ENCODE data around the gene KCTD16.

Gene KCTD16

DNA sequence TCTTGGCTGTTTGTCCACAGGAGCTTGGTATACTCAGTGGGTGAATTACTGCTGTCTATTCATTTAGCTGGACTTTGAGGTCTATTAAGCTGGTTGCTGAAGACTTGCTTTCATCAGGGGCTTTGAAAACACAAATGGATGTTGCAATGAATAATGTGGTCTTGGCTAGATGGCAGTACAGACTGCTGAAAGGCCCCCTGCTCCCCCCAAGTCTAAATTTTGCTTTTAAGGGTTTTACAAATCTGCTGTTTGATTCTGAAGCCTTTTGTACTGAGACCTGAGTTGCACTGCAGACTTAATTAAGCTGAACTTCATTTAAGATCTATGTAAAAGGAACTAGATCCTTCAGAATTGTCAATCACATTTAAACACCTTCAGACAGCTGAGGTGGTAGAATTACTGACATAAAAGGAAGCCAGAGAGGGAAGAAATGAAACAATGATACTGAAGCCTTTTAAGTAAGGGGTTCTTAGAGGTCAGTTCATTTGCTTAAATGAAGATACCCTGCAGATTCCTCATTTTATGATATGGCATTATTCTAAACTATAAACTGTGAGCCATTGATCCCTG lies 37.3 kb downstream of the KCTD16 start:
- TF ChIP-seq PPARA (CRISPR knock-in tag; IDR thresholded peaks at IDR 0.05; ENCODE audit: borderline replicate concordance) (no peak), CSRNP3 (CRISPR knock-in tag; IDR thresholded peaks at IDR 0.05) (no peak), OSR1 (CRISPR knock-in tag; IDR thresholded peaks at IDR 0.05) (no peak), TOX (CRISPR knock-in tag; IDR thresholded peaks at IDR 0.05; ENCODE audit: borderline replicate concordance) (no peak), CREB5 (CRISPR knock-in tag; IDR thresholded peaks at IDR 0.05; ENCODE audit: low read depth) (no peak), GLIS3 (CRISPR knock-in tag; IDR thresholded peaks at IDR 0.05) (no peak), SNAI2 (CRISPR knock-in tag; IDR thresholded peaks at IDR 0.05) (no peak), ZNF565 (CRISPR knock-in tag; conservative IDR thresholded peaks at IDR 0.05; ENCODE audit: low read depth) (no peak), ISL1 (CRISPR knock-in tag; IDR thresholded peaks at IDR 0.05) (no peak), POU6F1 (CRISPR knock-in tag; IDR thresholded peaks at IDR 0.05; ENCODE audit: borderline replicate concordance, low read depth) (no peak), BACH2 (CRISPR knock-in tag; IDR thresholded peaks at IDR 0.05; ENCODE audit: borderline replicate concordance) (no peak), ESRRG (CRISPR knock-in tag; IDR thresholded peaks at IDR 0.05) (no peak), ZFP3 (CRISPR knock-in tag; IDR thresholded peaks at IDR 0.05) (no peak), TCF4 (CRISPR knock-in tag; IDR thresholded peaks at IDR 0.05; ENCODE audit: borderline replicate concordance) (no peak), CSDC2 (CRISPR knock-in tag; IDR thresholded peaks at IDR 0.05) (no peak), TSHZ2 (CRISPR knock-in tag; IDR thresholded peaks at IDR 0.05) (no peak), ZFP30 (CRISPR knock-in tag; IDR thresholded peaks at IDR 0.05) (no peak), RARB (CRISPR knock-in tag; IDR thresholded peaks at IDR 0.05) (no peak)
- TF ChIP-seq, protein P1, sequence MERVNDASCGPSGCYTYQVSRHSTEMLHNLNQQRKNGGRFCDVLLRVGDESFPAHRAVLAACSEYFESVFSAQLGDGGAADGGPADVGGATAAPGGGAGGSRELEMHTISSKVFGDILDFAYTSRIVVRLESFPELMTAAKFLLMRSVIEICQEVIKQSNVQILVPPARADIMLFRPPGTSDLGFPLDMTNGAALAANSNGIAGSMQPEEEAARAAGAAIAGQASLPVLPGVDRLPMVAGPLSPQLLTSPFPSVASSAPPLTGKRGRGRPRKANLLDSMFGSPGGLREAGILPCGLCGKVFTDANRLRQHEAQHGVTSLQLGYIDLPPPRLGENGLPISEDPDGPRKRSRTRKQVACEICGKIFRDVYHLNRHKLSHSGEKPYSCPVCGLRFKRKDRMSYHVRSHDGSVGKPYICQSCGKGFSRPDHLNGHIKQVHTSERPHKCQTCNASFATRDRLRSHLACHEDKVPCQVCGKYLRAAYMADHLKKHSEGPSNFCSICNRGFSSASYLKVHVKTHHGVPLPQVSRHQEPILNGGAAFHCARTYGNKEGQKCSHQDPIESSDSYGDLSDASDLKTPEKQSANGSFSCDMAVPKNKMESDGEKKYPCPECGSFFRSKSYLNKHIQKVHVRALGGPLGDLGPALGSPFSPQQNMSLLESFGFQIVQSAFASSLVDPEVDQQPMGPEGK (CRISPR knock-in tag; IDR thresholded peaks at IDR 0.05; ENCODE audit: borderline replicate concordance): no peak
- ATAC-seq: no peak

- TF ChIP-seq CSDC2 (CRISPR knock-in tag; IDR thresholded peaks at IDR 0.05): no peak
- no peak for ATAC-seq
These were observed 38.7 kb downstream of the KCTD16 start for GRCh38 chr5:144209361-144209760.

DNA sequence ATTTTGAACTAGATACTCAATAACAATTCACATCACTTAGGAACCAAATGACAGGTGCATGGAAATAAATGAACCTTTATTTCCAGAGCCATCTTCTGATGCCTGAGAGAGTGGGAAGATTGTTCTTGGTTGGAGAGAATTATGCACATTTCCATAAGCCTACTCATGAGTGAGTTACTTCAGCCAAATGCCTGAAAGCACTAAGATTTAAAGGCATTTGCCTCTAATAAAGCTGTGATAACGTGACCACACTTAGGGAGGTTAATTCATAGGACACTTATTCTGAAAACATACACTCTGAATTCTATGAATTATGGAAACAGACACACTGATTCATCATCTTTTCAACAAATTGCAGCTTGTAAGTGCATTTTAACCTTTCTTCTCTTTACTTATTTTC lies 40.0 kb downstream of the KCTD16 start:
- TF ChIP-seq TCF4 (CRISPR knock-in tag; IDR thresholded peaks at IDR 0.05; ENCODE audit: borderline replicate concordance): no peak
- TF ChIP-seq SNAI2 (CRISPR knock-in tag; IDR thresholded peaks at IDR 0.05): no peak
- no peak for TF ChIP-seq TOX (CRISPR knock-in tag; IDR thresholded peaks at IDR 0.05; ENCODE audit: borderline replicate concordance)
- no peak for TF ChIP-seq OSR1 (CRISPR knock-in tag; IDR thresholded peaks at IDR 0.05)
- no peak for TF ChIP-seq ESRRG (CRISPR knock-in tag; IDR thresholded peaks at IDR 0.05)
- TF ChIP-seq RARB (CRISPR knock-in tag; IDR thresholded peaks at IDR 0.05): no peak
- no peak for TF ChIP-seq ZNF70 (CRISPR knock-in tag; IDR thresholded peaks at IDR 0.05)
- TF ChIP-seq PPARA (CRISPR knock-in tag; IDR thresholded peaks at IDR 0.05; ENCODE audit: borderline replicate concordance): no peak

More for the DNA sequence above, 40.0 kb downstream of the KCTD16 start:
- ATAC-seq: no peak
